Fibroblast of lung (primary cell): Measurements from ENCODE around the gene LIMA1. TPM values are rescaled to one million over a fixed set of nuclear protein-coding genes. Genes with fewer than 3 reads are reported as not detected.
"Not testable (repeated sequence)": the region's sequence is repeated elsewhere in the genome, so short reads cannot be mapped to it uniquely, and the experiment has no call there.

Source experiments
- DNase-seq, 2 donors: peaks; one replicate each; pipeline versions ENCODE4 v3.0.0 to v3.0.0-alpha.2; 2010; ENCODE audit warnings: low read depth in 2 of 2
- H2AFZ ChIP-seq: 2 replicates; pipeline ENCODE4 v1.5.1; 2012; ENCODE audit warnings: low read length, control low read depth, inconsistent platforms
- H3K27ac ChIP-seq: 2 replicates; pipeline ENCODE4 v1.5.1; 2011; ENCODE audit warnings: low read length, control low read depth; ENCODE audit not compliant: insufficient read depth
- H3K27me3 ChIP-seq: 2 replicates; pipeline ENCODE4 v1.5.1; 2011; ENCODE audit warnings: mild to moderate bottlenecking, low read length; ENCODE audit not compliant: control insufficient read depth, insufficient read depth
- H3K36me3 ChIP-seq: 2 replicates; pipeline ENCODE4 v1.5.1; 2011; ENCODE audit warnings: low read length; ENCODE audit not compliant: control insufficient read depth, insufficient read depth
- H3K4me1 ChIP-seq: 2 replicates; pipeline ENCODE4 v1.5.1; 2011; ENCODE audit warnings: low read length; ENCODE audit not compliant: control insufficient read depth, insufficient read depth; ENCODE audit errors: extremely low read depth
- H3K4me2 ChIP-seq: 2 replicates; pipeline ENCODE4 v1.5.1; 2011; ENCODE audit warnings: low read length, control low read depth; ENCODE audit not compliant: insufficient read depth; ENCODE audit errors: extremely low read depth
- H3K4me3 ChIP-seq, 4 experiments: fragments of 200-600 bp in 1 of 4; sonication (generic) in 1 of 4; replicated peaks in 1 of 4; 2 replicates each; pipeline ENCODE4 v1.5.1; 2011 to 2016; ENCODE audit warnings: low read length in 4 of 4, low read depth in 3 of 4, mild to moderate bottlenecking in 3 of 4, control low read depth in 2 of 4, inconsistent platforms in 1 of 4, mixed read lengths in 1 of 4; ENCODE audit not compliant: insufficient read depth in 1 of 4; ENCODE audit errors: control extremely low read depth in 1 of 4
- H3K79me2 ChIP-seq: 2 replicates; pipeline ENCODE4 v1.5.1; 2012; ENCODE audit warnings: mild to moderate bottlenecking, low read length, inconsistent platforms; ENCODE audit not compliant: control insufficient read depth, insufficient read depth
- H3K9ac ChIP-seq: 2 replicates; pipeline ENCODE4 v1.5.1; 2011; ENCODE audit warnings: mild to moderate bottlenecking, low read length, control low read depth; ENCODE audit not compliant: insufficient read depth
- H3K9me3 ChIP-seq: 2 replicates; pipeline ENCODE4 v1.5.1; 2012; ENCODE audit warnings: low read depth, low read length; ENCODE audit not compliant: control insufficient read depth, insufficient read depth
- H4K20me1 ChIP-seq: 2 replicates; pipeline ENCODE4 v1.5.1; 2011; ENCODE audit warnings: low read length; ENCODE audit not compliant: control insufficient read depth, insufficient read depth; ENCODE audit errors: extremely low read depth
- EZH2 ChIP-seq: IDR thresholded peaks from 2 replicates; pipeline ENCODE4 v1.5.1; 2012; ENCODE audit warnings: low read length, control low read depth, mild to moderate bottlenecking; ENCODE audit errors: missing control alignments
- polyA plus RNA-seq, 2 donors: library from polyadenylated mRNA; depleted of rRNA in 1 of 2; stranded (reverse) in 1 of 2; unstranded in 1 of 2; fragments of >200 nt; gene quantifications; 2 replicates each; pipeline ENCODE4 v1.2.1, GENCODE V29; 2011 to 2012; ENCODE audit warnings: missing spikeins in 1 of 2
- total RNA-seq: library from RNA; depleted of rRNA; stranded (reverse); fragments of >200 nt; gene quantifications from 2 replicates; pipeline ENCODE4 v1.2.1, GENCODE V29; 2014
- TF ChIP-seq, protein P1 (sequence below), 2 donors: IDR thresholded peaks in 1 of 2; conservative IDR thresholded peaks in 1 of 2; 1 replicate in 1 of 2; 2 replicates in 1 of 2; pipeline ENCODE4 v1.5.1; 2011 to 2012; ENCODE audit warnings: low read length in 2 of 2, control low read depth in 1 of 2, inconsistent platforms in 1 of 2, low read depth in 1 of 2, mild to moderate bottlenecking in 1 of 2

LIMA1 gene
- total and polyA plus RNA-seq, 2 donors (not counting 1 experiment from before 2014, with no cell fraction given) = 171 to 308 TPM

DNA sequence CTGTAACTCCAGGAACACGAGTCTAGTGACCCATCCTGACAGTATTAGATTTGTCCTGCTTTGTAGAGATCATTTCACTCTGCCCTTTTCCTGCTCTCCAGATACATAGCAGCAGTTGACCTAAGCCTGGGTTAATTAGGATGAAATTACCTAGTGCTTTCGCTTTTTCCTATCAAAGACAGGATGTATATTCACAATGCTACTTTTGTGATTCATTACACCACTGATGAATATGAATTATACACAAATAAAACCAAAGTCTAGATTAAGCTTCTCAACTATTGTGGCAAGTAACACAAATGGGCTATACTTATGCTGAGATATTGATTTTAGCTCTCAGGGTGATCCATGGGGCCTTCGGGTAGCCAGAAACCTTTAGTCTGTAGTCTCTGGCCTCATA is 134.0 kb downstream of the LIMA1 start:
- Histone ChIP-seq H3K27me3 (no peaks in the 10 kb centered on the region), H3K36me3 (no peaks in the 10 kb centered on the region), H3K4me1 (no peaks in the 10 kb centered on the region), H3K27ac (no peak overlapping the region), H4K20me1 (no peaks in the 10 kb centered on the region), H3K79me2 (peaks cover 2% of the 10 kb centered on the region), H3K4me3 (no peak overlapping the region), H3K4me2 (no peak overlapping the region), H3K9ac (no peak overlapping the region), H3K9me3 (no peaks in the 10 kb centered on the region), H2AFZ (no peak overlapping the region)
- no peak for DNase-seq
- TF ChIP-seq EZH2 = no peak
- TF ChIP-seq, protein P1, sequence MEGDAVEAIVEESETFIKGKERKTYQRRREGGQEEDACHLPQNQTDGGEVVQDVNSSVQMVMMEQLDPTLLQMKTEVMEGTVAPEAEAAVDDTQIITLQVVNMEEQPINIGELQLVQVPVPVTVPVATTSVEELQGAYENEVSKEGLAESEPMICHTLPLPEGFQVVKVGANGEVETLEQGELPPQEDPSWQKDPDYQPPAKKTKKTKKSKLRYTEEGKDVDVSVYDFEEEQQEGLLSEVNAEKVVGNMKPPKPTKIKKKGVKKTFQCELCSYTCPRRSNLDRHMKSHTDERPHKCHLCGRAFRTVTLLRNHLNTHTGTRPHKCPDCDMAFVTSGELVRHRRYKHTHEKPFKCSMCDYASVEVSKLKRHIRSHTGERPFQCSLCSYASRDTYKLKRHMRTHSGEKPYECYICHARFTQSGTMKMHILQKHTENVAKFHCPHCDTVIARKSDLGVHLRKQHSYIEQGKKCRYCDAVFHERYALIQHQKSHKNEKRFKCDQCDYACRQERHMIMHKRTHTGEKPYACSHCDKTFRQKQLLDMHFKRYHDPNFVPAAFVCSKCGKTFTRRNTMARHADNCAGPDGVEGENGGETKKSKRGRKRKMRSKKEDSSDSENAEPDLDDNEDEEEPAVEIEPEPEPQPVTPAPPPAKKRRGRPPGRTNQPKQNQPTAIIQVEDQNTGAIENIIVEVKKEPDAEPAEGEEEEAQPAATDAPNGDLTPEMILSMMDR (conservative IDR thresholded peaks at IDR 0.05 in 1 of 2, IDR thresholded peaks at IDR 0.05 in 1 of 2; ENCODE audit: low read depth in 1 of 2, low read length in 2 of 2) = no peak

DNA sequence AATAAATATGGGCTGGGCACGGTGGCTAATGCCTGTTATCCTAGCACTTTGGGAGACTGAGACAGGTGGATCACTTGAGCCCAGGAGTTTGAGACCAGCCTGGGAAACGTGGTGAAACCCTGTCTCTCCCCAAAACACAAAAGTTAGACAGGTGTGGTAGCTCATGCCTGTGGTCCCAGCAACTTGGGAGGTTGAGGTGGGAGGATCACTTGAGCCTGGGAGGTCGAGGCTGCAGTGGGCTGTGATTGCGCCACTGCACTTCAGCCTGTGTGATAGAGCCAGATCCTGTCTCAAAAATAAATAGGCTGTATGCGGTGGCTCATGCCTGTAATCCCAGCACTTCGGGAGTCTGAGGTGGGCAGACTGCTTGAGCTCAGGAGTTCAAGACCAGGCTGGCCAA is 135.3 kb downstream of the LIMA1 start:
- H3K9ac ChIP-seq, H4K20me1 ChIP-seq, H3K9me3 ChIP-seq, H3K4me2 ChIP-seq, H3K79me2 ChIP-seq, H3K27ac ChIP-seq, H3K36me3 ChIP-seq, H3K4me3 ChIP-seq, H3K27me3 ChIP-seq, H2AFZ ChIP-seq, H3K4me1 ChIP-seq, DNase-seq: not testable (repeated sequence)

DNA sequence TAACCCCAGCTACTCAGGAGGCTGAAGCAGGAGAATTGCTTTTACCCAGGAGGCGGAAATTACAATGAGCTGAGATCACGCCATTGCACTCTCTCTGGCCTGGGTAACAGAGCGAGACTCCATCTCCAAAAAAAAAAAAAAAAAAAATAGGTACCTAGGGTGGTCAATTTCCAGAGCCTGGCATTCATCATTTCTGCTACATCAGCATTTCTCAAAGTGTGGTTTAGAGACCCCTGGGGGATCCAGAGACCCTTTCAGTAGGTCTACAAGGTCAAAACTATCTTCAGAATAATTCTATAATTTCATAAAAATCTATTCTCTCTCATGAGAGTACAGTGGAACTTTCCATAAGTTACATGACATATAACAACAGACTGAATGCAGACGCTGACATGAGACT is 136.0 kb downstream of the LIMA1 start:
- Histone ChIP-seq H3K9ac (no peak overlapping the region), H3K4me2 (no peak overlapping the region), H3K27ac (no peak overlapping the region), H3K27me3 (no peaks in the 10 kb centered on the region), H2AFZ (no peak overlapping the region), H3K4me3 (no peak overlapping the region), H3K79me2 (peaks cover 2% of the 10 kb centered on the region), H3K9me3 (no peaks in the 10 kb centered on the region), H4K20me1 (no peaks in the 10 kb centered on the region), H3K4me1 (no peaks in the 10 kb centered on the region), H3K36me3 (no peaks in the 10 kb centered on the region)
- TF ChIP-seq, protein P1 (conservative IDR thresholded peaks at IDR 0.05 in 1 of 2, IDR thresholded peaks at IDR 0.05 in 1 of 2; ENCODE audit: low read depth in 1 of 2, low read length in 2 of 2) = no peak
- TF ChIP-seq EZH2 = no peak
- no peak for DNase-seq
